ENCODE measurements around the gene TFF2. TPM values are rescaled to one million over a fixed set of nuclear protein-coding genes. Genes with fewer than 3 reads are reported as not detected.

Gene TFF2
- total RNA-seq, 4 donors from 2014 or later = not detected

GRCh38 chr21:42319376-42319775 lies 31.4 kb downstream of the TFF2 start:
- no peaks in the 10 kb centered on the region for H3K9me3 ChIP-seq
- intact Hi-C loops (cut with DNase I; ENCODE audit: low total_unique reads) = no loop called here
- H3K27me3 ChIP-seq = no peaks in the 10 kb centered on the region
- ATAC-seq (no peak), DNase-seq (no peak)
- no peaks in the 10 kb centered on the region for H3K4me1 ChIP-seq
- H3K4me3 ChIP-seq = no peak overlapping the region
- no peaks in the 10 kb centered on the region for H3K36me3 ChIP-seq
- H3K27ac ChIP-seq = no peak overlapping the region
- in situ Hi-C loops (cut with MboI; ENCODE audit: low sequenced_read_pairs in 4 of 4) = loop anchor here in 1 of 4 donors (25.0 kb wide), 1 partner anchor 493 kb away; no protein-coding TSS in a partner anchor
- TF ChIP-seq POLR2A (IDR thresholded peaks at IDR 0.05) = no peak

- H3K4me3 ChIP-seq = no peak overlapping the region
- H3K9me3 ChIP-seq = no peaks in the 10 kb centered on the region
- no peaks in the 10 kb centered on the region for H3K36me3 ChIP-seq
- ATAC-seq (no peak), DNase-seq (no peak)
- no peaks in the 10 kb centered on the region for H3K27me3 ChIP-seq
- peaks cover 0 to 3% of the 10 kb centered on the region in 2 donors for H3K4me1 ChIP-seq
- TF ChIP-seq POLR2A (IDR thresholded peaks at IDR 0.05) = no peak
- no peak for TF ChIP-seq CTCF (IDR thresholded peaks at IDR 0.05 in 4 of 5, conservative IDR thresholded peaks at IDR 0.05 in 1 of 5)
- in situ Hi-C loops (cut with MboI; ENCODE audit: low sequenced_read_pairs in 4 of 4) = loop anchor here in 1 of 4 donors (25.0 kb wide), 1 partner anchor 494 kb away; no protein-coding TSS in a partner anchor
- intact Hi-C loops (cut with DNase I; ENCODE audit: low total_unique reads) = no loop called here
- H3K27ac ChIP-seq = no peak overlapping the region
Measured at GRCh38 chr21:42317826-42318746, 32.7 kb downstream of the TFF2 start.

- DNase-seq (no peak), ATAC-seq (no peak)
- no peak overlapping the region for H3K4me3 ChIP-seq
- peaks cover 0 to 3% of the 10 kb centered on the region in 2 donors for H3K4me1 ChIP-seq
- in situ Hi-C loops (cut with MboI; ENCODE audit: low sequenced_read_pairs in 4 of 4) = loop anchor here in 1 of 4 donors (25.0 kb wide), 1 partner anchor 495 kb away; no protein-coding TSS in a partner anchor
- intact Hi-C loops (cut with DNase I; ENCODE audit: low total_unique reads) = no loop called here
- no peaks in the 10 kb centered on the region for H3K36me3 ChIP-seq
- no peaks in the 10 kb centered on the region for H3K9me3 ChIP-seq
- H3K27ac ChIP-seq = no peak overlapping the region
- no peaks in the 10 kb centered on the region for H3K27me3 ChIP-seq
- TF ChIP-seq CTCF (IDR thresholded peaks at IDR 0.05 in 4 of 5, conservative IDR thresholded peaks at IDR 0.05 in 1 of 5) (no peak), POLR2A (IDR thresholded peaks at IDR 0.05) (no peak)
Measured at GRCh38 chr21:42317341-42317741, 33.5 kb downstream of the TFF2 start.

GRCh38 chr21:42316891-42317290 lies 33.9 kb downstream of the TFF2 start:
- no peaks in the 10 kb centered on the region for H3K9me3 ChIP-seq
- no peak for TF ChIP-seq POLR2A (IDR thresholded peaks at IDR 0.05)
- no peak for TF ChIP-seq CTCF (IDR thresholded peaks at IDR 0.05 in 4 of 5, conservative IDR thresholded peaks at IDR 0.05 in 1 of 5)
- DNase-seq = no peak
- H3K27ac ChIP-seq = no peak overlapping the region
- intact Hi-C loops (cut with DNase I; ENCODE audit: low total_unique reads) (no loop called here), in situ Hi-C loops (cut with MboI; ENCODE audit: low sequenced_read_pairs in 4 of 4) (loop anchor here in 1 of 4 donors (25.0 kb wide), 1 partner anchor 495 kb away; no protein-coding TSS in a partner anchor)
- H3K36me3 ChIP-seq = no peaks in the 10 kb centered on the region
- H3K4me3 ChIP-seq = no peak overlapping the region
- no peaks in the 10 kb centered on the region for H3K27me3 ChIP-seq
- H3K4me1 ChIP-seq = peaks cover 0 to 3% of the 10 kb centered on the region in 2 donors
- ATAC-seq = no peak

- Histone ChIP-seq H3K4me1 (peaks cover 0 to 3% of the 10 kb centered on the region in 2 donors), H3K9me3 (no peaks in the 10 kb centered on the region), H3K27ac (no peak within 1 kb of the TSS), H3K27me3 (no peaks in the 10 kb centered on the region), H3K4me3 (no peak within 1 kb of the TSS), H3K36me3 (no peaks in the 10 kb centered on the region)
- in situ Hi-C loops (cut with MboI; ENCODE audit: low sequenced_read_pairs in 4 of 4) (loop anchor here in 1 of 4 donors (25.0 kb wide), 1 partner anchor 497 kb away; no protein-coding TSS in a partner anchor), intact Hi-C loops (cut with DNase I; ENCODE audit: low total_unique reads) (no loop called here)
- DNase-seq = no peak
- no peak for ATAC-seq
- no peak for TF ChIP-seq CTCF (IDR thresholded peaks at IDR 0.05 in 4 of 5, conservative IDR thresholded peaks at IDR 0.05 in 1 of 5)
- no peak for TF ChIP-seq POLR2A (IDR thresholded peaks at IDR 0.05)
Measured at GRCh38 chr21:42315296-42315891, 35.4 kb downstream of the TFF2 start, which contains the start of gene TFF3. TFF3 (minus strand) TSS chr21:42315409; CDS start chr21:42315374, 35 bp downstream.

Data from gastrocnemius medialis (tissue), 4 donors.